K562 (cell line): ENCODE data around the gene PCSK6. TPM values are rescaled to one million over a fixed set of nuclear protein-coding genes. Genes with fewer than 3 reads are reported as not detected.
"Not testable (repeated sequence)": the region's sequence is repeated elsewhere in the genome, so short reads cannot be mapped to it uniquely, and the experiment has no call there.

Source experiments
- ATAC-seq: fragments of 200-7000 bp; cut with Tn5 transposase; 3 replicates; pipeline ENCODE4 v1.9.1; 2020; ENCODE audit warnings: moderate library complexity
- BruUV-seq: library from RNA; stranded (reverse); fragments of 400-500 nt; replicated peaks from 2 replicates; lab custom pipeline; 2021; lab: Mats Ljungman, UMichigan
- CTCF ChIA-PET: fragments of 300-600 bp; formaldehyde crosslinking; extraction: SDS; loops from one replicate; lab custom pipeline; 2021; ENCODE audit warnings: low intra/inter-chr PET ratio; lab: Yijun Ruan, JAX
- POLR2A ChIA-PET: fragments of 300-600, 350-650 bp; sonication (Branson Sonifier 250); formaldehyde crosslinking; extraction: SDS; loops from one replicate; lab custom pipeline; 2021; ENCODE audit warnings: antibody characterized with exemption, inconsistent platforms; lab: Yijun Ruan, JAX
- DNase-seq, 4 experiments: peaks; one replicate each; pipeline versions ENCODE4 v3.0.0 to v3.0.0-alpha.2; 2011 to 2018; ENCODE audit warnings: low spot score in 3 of 4, mixed read lengths in 3 of 4; ENCODE audit errors: extremely low read depth in 1 of 4
- FAIRE-seq: peaks from 2 replicates; lab custom pipeline; 2011; peaks lifted over from hg19 to GRCh38; lab: Jason Lieb, UNC
- H2AFZ ChIP-seq: 2 replicates; pipeline ENCODE4 v1.6.0; 2011; ENCODE audit warnings: low read depth, low read length, control low read depth, inconsistent platforms
- H3K27ac ChIP-seq: fragments of 200-600 bp; 3 replicates; pipeline ENCODE4 v1.8.0; 2011; ENCODE audit warnings: low read depth, mild to moderate bottlenecking, control low read depth, inconsistent platforms, low read length, moderate library complexity, mixed read lengths; ENCODE audit errors: extremely low read depth
- H3K27me3 ChIP-seq, 2 experiments: fragments of 300-600 bp in 1 of 2; 2 replicates in 1 of 2; 3 replicates in 1 of 2; pipeline versions ENCODE4 v1.6.0 to v1.8.0; 2011; ENCODE audit warnings: inconsistent platforms in 2 of 2, low read length in 2 of 2, mild to moderate bottlenecking in 1 of 2, mixed read lengths in 1 of 2, moderate library complexity in 1 of 2; ENCODE audit not compliant: control insufficient read depth in 2 of 2, insufficient read depth in 2 of 2
- H3K36me3 ChIP-seq: fragments of 300-600 bp; 3 replicates; pipeline ENCODE4 v1.8.0; 2011; ENCODE audit warnings: mild to moderate bottlenecking, low read length, inconsistent platforms; ENCODE audit not compliant: control insufficient read depth, insufficient read depth
- H3K4me1 ChIP-seq, 2 experiments: fragments of 200-600 bp in 1 of 2; replicated peaks in 1 of 2; 2 replicates in 1 of 2; 3 replicates in 1 of 2; pipeline versions ENCODE4 v1.5.1 to v1.8.0; 2011; ENCODE audit warnings: inconsistent platforms in 2 of 2, low read length in 2 of 2, mild to moderate bottlenecking in 1 of 2, mixed read lengths in 1 of 2, moderate library complexity in 1 of 2; ENCODE audit not compliant: control insufficient read depth in 2 of 2, insufficient read depth in 2 of 2
- H3K4me2 ChIP-seq: 2 replicates; pipeline ENCODE4 v1.6.1; 2011; ENCODE audit warnings: low read length, control low read depth, inconsistent platforms, mixed read lengths; ENCODE audit not compliant: insufficient read depth
- H3K4me3 ChIP-seq: fragments of 200-600 bp; sonication (generic), shearing (Covaris generic); 2 replicates; pipeline ENCODE4 v1.5.1; 2016; ENCODE audit warnings: control low read depth, inconsistent platforms
- H3K79me2 ChIP-seq: fragments of 200-600 bp; 3 replicates; pipeline ENCODE4 v1.8.0; 2011; ENCODE audit warnings: low read length, inconsistent platforms; ENCODE audit not compliant: control insufficient read depth, insufficient read depth
- H3K9ac ChIP-seq, 2 experiments: 2 replicates each; pipeline versions ENCODE4 v1.6.0 to v1.6.1; 2011; ENCODE audit warnings: low read depth in 2 of 2, low read length in 2 of 2, control low read depth in 1 of 2, inconsistent platforms in 1 of 2, mild to moderate bottlenecking in 1 of 2, mixed read lengths in 1 of 2; ENCODE audit not compliant: insufficient read depth in 1 of 2
- H3K9me1 ChIP-seq: one replicate; pipeline ENCODE4 v1.6.0; 2011; ENCODE audit warnings: inconsistent platforms, mild to moderate bottlenecking, low read length, moderate library complexity; ENCODE audit not compliant: control insufficient read depth, insufficient read depth
- H3K9me3 ChIP-seq: replicated peaks from 2 replicates; pipeline ENCODE4 v1.5.1; 2011; ENCODE audit warnings: low read depth, low read length, inconsistent platforms; ENCODE audit not compliant: control insufficient read depth, insufficient read depth
- H4K20me1 ChIP-seq: replicated peaks from 2 replicates; pipeline ENCODE4 v1.6.1; 2011; ENCODE audit warnings: low read length, inconsistent platforms, mixed read lengths; ENCODE audit not compliant: control insufficient read depth, insufficient read depth
- BCL6 ChIP-seq: fragments of 250-450 bp; sonication (Bioruptor Pico); IDR thresholded peaks from 2 replicates; pipeline ENCODE4 v1.4.0; 2020
- FUS ChIP-seq: fragments of 200-400 bp; formaldehyde crosslinking; optimal IDR thresholded peaks from 2 replicates; pipeline ENCODE3; 2017; ENCODE audit warnings: low read depth, low read length
- KDM4B ChIP-seq, 2 experiments: fragments of 450-650 bp in 1 of 2; sonication (generic) in 1 of 2; IDR thresholded peaks; 2 replicates each; pipeline ENCODE4 v1.6.1; 2016 to 2017; ENCODE audit warnings: borderline replicate concordance in 2 of 2, antibody characterized with exemption in 1 of 2, low read depth in 1 of 2, mild to moderate bottlenecking in 1 of 2
- PHB2 ChIP-seq: fragments of 450-650 bp; IDR thresholded peaks from 2 replicates; pipeline ENCODE4 v1.6.1; 2017; ENCODE audit warnings: low read depth
- SAFB2 ChIP-seq: fragments of 200-400 bp; formaldehyde crosslinking; IDR thresholded peaks from 2 replicates; pipeline ENCODE4 v1.6.1; 2018; ENCODE audit warnings: borderline replicate concordance, low read length, low read depth, moderate library complexity; ENCODE audit not compliant: severe bottlenecking
- TBL1XR1 ChIP-seq, 2 experiments: IDR thresholded peaks; 2 replicates each; pipeline ENCODE4 v1.6.1; 2012; ENCODE audit warnings: improper control_type of control experiment in 2 of 2, low read length in 2 of 2, mild to moderate bottlenecking in 1 of 2
- TEAD4 ChIP-seq, 2 experiments: sonication (generic) in 1 of 2; formaldehyde crosslinking in 1 of 2; IDR thresholded peaks; 2 replicates each; pipeline versions ENCODE4 v1.6.1 to v1.8.0; 2012 to 2022; ENCODE audit warnings: borderline replicate concordance in 1 of 2, inconsistent platforms in 1 of 2, low read length in 1 of 2, mild to moderate bottlenecking in 1 of 2, missing genetic modification reagents in 1 of 2
- U2AF1 ChIP-seq: fragments of 200-400 bp; formaldehyde crosslinking; optimal IDR thresholded peaks from 2 replicates; pipeline ENCODE3; 2017; ENCODE audit warnings: mild to moderate bottlenecking, low read depth, low read length, moderate library complexity
- ZNF174 ChIP-seq: fragments of 250-450 bp; sonication (Bioruptor Pico); IDR thresholded peaks from 2 replicates; pipeline ENCODE4 v1.4.0; 2020; ENCODE audit warnings: mild to moderate bottlenecking
- ZNF695 ChIP-seq: fragments of 450-650 bp; formaldehyde crosslinking; IDR thresholded peaks from 2 replicates; pipeline ENCODE4 v1.4.0; 2020; ENCODE audit warnings: mild to moderate bottlenecking, moderate library complexity
- ZNF707 ChIP-seq: fragments of 250-450 bp; sonication (Bioruptor Pico); conservative IDR thresholded peaks from 2 replicates; pipeline ENCODE4 v1.8.0; 2022; ENCODE audit warnings: inconsistent platforms, mild to moderate bottlenecking, moderate library complexity
- ZNF75A ChIP-seq: fragments of 450-650 bp; formaldehyde crosslinking; IDR thresholded peaks from 2 replicates; pipeline ENCODE4 v1.4.0; 2020; ENCODE audit warnings: mild to moderate bottlenecking
- WGBS: fragments of 100-300 bp; shearing (Covaris generic); methylation state at CpG from one replicate; pipeline ENCODE4 v1.1.6; 2016; ENCODE audit warnings: low coverage, mixed read lengths; ENCODE audit not compliant: insufficient coverage; ENCODE audit errors: missing lambda C conversion rate; 5-methylcytosine and 5-hydroxymethylcytosine counted together
- in situ Hi-C: fragments of 300-500 bp; cut with MboI; formaldehyde crosslinking; loops from 4 replicates; pipeline ENCODE4 v1.15.0; 2018; ENCODE audit warnings: inconsistent platforms, mixed read lengths
- intact Hi-C: fragments of 100-400 bp; cut with micrococcal nuclease; formaldehyde crosslinking; loops from 2 replicates; pipeline ENCODE4 v1.14.2; 2022
- polyA plus RNA-seq, 8 experiments: library from polyadenylated mRNA; depleted of rRNA in 4 of 8; stranded (reverse) in 5 of 8; unstranded in 3 of 8; fragments of >200 nt; fragmentation: Nextera tagmentation in 2 of 8; fragmentation: Illumina TruSeq in 1 of 8; extraction: Ambion mirVana in 2 of 8; extraction: Trizol in 1 of 8; gene quantifications; 2 replicates each; pipeline versions ENCODE4 v1.2.1 to v1.2.3, GENCODE V29; 2011 to 2014; ENCODE audit warnings: inconsistent platforms in 1 of 8, missing spikeins in 1 of 8
- total RNA-seq, 7 experiments: library from RNA; depleted of rRNA in 6 of 7; stranded (reverse); fragments of >200 nt in 6 of 7; fragmentation: Illumina TruSeq in 2 of 7; extraction: Trizol in 2 of 7; gene quantifications; 2 replicates each; pipeline versions ENCODE4 v1.2.1 to v1.2.3, GENCODE V29; 2011 to 2021; ENCODE audit warnings: low replicate concordance in 1 of 7
- TF ChIP-seq, protein P1 (sequence below), 2 experiments: fragments of 450-650 bp in 1 of 2; sonication (generic) in 1 of 2; formaldehyde crosslinking; conservative IDR thresholded peaks; 2 replicates each; pipeline versions ENCODE4 v1.4.0 to v1.8.1; 2020 to 2022; ENCODE audit warnings: mild to moderate bottlenecking in 1 of 2, missing genetic modification reagents in 1 of 2
- TF ChIP-seq, protein P2 (sequence below): fragments of 450-650 bp; formaldehyde crosslinking; IDR thresholded peaks from 2 replicates; pipeline ENCODE4 v1.4.0; 2020; ENCODE audit warnings: mild to moderate bottlenecking, mixed read lengths

PCSK6 gene
- total and polyA plus RNA-seq, 9 of the 15 experiments (the other 6 are each of a cell fraction or from before 2014, with no cell fraction given) = 2.2 to 32.6 (median 14.5) TPM

DNA sequence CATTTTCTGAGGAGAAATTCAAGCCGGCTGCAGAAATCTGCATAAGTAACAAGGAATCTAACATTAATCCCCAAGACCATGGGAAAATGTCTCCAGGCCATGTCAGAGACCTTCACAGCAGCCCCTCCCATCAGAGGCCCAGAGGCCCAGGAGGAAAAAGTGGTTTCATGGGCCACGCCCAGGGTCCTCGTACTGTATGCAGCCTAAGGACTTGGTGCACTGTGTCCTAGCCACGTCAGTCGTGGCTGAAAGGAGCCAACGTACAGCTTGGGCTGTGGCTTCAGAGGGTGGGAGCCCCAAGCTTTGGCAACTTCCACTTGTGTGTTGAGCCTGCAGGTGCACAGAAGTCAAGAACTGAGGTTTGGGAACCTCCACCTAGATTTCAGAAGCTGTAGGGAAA lies 73.0 kb downstream of the PCSK6 start:
- H3K79me2 ChIP-seq, H3K9me1 ChIP-seq, in situ Hi-C loops, intact Hi-C loops, H3K4me1 ChIP-seq, H3K9ac ChIP-seq, BruUV-seq, H3K27me3 ChIP-seq, H3K4me3 ChIP-seq, H3K36me3 ChIP-seq, H4K20me1 ChIP-seq, H3K4me2 ChIP-seq, CTCF ChIA-PET, H3K9me3 ChIP-seq, H3K27ac ChIP-seq, ATAC-seq, FAIRE-seq, H2AFZ ChIP-seq, POLR2A ChIA-PET, DNase-seq: not testable (repeated sequence)
- 65% methylated on average over 6 of the region's 6 CpGs for WGBS

- no TSS peak for BruUV-seq
- intact Hi-C loops (no loop called here), in situ Hi-C loops (no loop called here)
- POLR2A ChIA-PET = no interaction called here
- Histone ChIP-seq H3K4me1 (no peaks in the 10 kb centered on the region), H3K27ac (no peak overlapping the region), H2AFZ (no peak overlapping the region), H3K4me3 (no peak overlapping the region), H3K79me2 (no peaks in the 10 kb centered on the region), H3K9ac (no peak overlapping the region), H3K27me3 (no peaks in the 10 kb centered on the region; a peak in 1 of 5 replicates), H3K4me2 (no peak overlapping the region), H3K36me3 (0 out of 3 replicates have a peak, but pooled peaks cover 11% of the 10 kb centered on the region), H4K20me1 (no peaks in the 10 kb centered on the region), H3K9me1 (no peaks in the 10 kb centered on the region), H3K9me3 (no peaks in the 10 kb centered on the region)
- ATAC-seq = no peak
- FAIRE-seq = no peak
- WGBS = 19% methylated on average over 3 of the region's 3 CpGs
- CTCF ChIA-PET = no interaction called here
- no peak for DNase-seq
- TF ChIP-seq ZNF695 = no peak
- no peak for TF ChIP-seq FUS
- no peak for TF ChIP-seq ZNF75A
- no peak for TF ChIP-seq PHB2
- TF ChIP-seq SAFB2 = no peak
- no peak for TF ChIP-seq U2AF1
- TF ChIP-seq ZNF174 (CRISPR knock-in tag) = no peak
- no peak for TF ChIP-seq ZNF707 (CRISPR knock-in tag)
- no peak for TF ChIP-seq TBL1XR1 (IDR thresholded peaks at IDR 0.05; ENCODE audit: low read length in 2 of 2)
- no peak for TF ChIP-seq BCL6 (CRISPR knock-in tag)
- no peak for TF ChIP-seq TEAD4 (IDR thresholded peaks at IDR 0.05; ENCODE audit: low read length)
- no peak for TF ChIP-seq TEAD4 (CRISPR knock-in tag; IDR thresholded peaks at IDR 0.05; ENCODE audit: borderline replicate concordance)
- TF ChIP-seq, protein P1, sequence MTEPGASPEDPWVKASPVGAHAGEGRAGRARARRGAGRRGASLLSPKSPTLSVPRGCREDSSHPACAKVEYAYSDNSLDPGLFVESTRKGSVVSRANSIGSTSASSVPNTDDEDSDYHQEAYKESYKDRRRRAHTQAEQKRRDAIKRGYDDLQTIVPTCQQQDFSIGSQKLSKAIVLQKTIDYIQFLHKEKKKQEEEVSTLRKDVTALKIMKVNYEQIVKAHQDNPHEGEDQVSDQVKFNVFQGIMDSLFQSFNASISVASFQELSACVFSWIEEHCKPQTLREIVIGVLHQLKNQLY (CRISPR knock-in tag; conservative IDR thresholded peaks at IDR 0.05) = no peak
- TF ChIP-seq KDM4B (IDR thresholded peaks at IDR 0.05; ENCODE audit: borderline replicate concordance in 2 of 2, low read depth in 1 of 2) = no peak
- TF ChIP-seq, protein P2, sequence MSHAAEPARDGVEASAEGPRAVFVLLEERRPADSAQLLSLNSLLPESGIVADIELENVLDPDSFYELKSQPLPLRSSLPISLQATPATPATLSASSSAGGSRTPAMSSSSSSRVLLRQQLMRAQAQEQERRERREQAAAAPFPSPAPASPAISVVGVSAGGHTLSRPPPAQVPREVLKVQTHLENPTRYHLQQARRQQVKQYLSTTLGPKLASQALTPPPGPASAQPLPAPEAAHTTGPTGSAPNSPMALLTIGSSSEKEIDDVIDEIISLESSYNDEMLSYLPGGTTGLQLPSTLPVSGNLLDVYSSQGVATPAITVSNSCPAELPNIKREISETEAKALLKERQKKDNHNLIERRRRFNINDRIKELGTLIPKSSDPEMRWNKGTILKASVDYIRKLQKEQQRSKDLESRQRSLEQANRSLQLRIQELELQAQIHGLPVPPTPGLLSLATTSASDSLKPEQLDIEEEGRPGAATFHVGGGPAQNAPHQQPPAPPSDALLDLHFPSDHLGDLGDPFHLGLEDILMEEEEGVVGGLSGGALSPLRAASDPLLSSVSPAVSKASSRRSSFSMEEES = no peak
Observed at GRCh38 chr15:101413239-101413638, 76.3 kb downstream of the PCSK6 start.
